HG03460 (cell line): ENCODE measurements around the gene MICAL3.
"Not testable (repeated sequence)": the region's sequence is repeated elsewhere in the genome, so short reads cannot be mapped to it uniquely, and the experiment has no call there.

Experiments
- ATAC-seq: cut with Tn5 transposase; IDR thresholded peaks from one replicate; pipeline ENCODE4 v1.9.1; 2021; ENCODE audit not compliant: unreplicated experiment

The MICAL3 gene

GRCh38 chr22:17939011-17939410 is 85.3 kb downstream of the MICAL3 start:
- ATAC-seq: no peak

DNA sequence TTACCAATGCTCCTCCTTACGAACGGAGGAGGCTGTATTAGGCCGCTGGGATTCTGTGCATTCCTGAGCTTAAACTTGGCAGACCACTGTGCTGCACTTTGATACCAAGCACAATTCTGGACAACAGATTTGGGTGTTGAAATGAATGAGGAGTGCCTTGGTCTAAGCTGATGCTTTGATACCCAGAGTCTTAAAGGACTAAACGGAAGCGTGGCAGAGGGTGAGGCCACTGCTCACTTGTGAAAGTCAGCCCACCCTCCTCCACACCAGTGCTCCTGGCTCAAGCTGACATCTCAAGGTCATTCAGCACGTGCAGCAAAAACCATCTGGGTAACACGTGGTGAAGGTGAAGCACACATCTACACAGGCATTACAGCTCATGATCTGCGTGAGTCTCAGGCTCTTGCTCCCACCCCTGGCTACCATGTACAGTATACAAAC is 85.9 kb downstream of the MICAL3 start:
- ATAC-seq: no peak

- not testable (repeated sequence) for ATAC-seq
These were observed 91.9 kb downstream of the MICAL3 start for GRCh38 chr22:17932457-17932856.

- no peak for ATAC-seq
These were observed 92.9 kb downstream of the MICAL3 start for GRCh38 chr22:17931400-17931825.

- no peak for ATAC-seq
These were observed 93.7 kb downstream of the MICAL3 start for GRCh38 chr22:17930455-17931313.

DNA sequence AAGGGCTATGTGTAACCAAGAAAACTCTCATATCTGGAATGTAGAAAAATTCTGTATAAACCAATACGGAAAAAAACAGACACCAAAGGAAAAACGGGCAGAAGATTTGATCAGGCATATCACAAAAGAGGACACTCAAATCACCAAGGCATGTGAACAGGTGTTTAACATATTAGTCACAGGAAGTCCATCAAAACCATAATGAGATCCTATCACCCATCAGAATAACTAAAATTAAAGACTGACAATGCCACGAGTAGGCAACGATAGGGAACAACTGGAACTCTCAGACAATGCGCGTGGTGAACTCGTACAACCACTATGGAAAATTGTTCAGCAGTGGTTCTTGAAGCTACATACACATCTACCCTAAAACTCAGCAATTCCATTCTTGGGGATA is 94.5 kb downstream of the MICAL3 start:
- no peak for ATAC-seq

- ATAC-seq: no peak
These were observed 96.0 kb downstream of the MICAL3 start for GRCh38 chr22:17928391-17928790.

- ATAC-seq: no peak
These were observed 97.3 kb downstream of the MICAL3 start for GRCh38 chr22:17927062-17927461.

GRCh38 chr22:17926516-17926915 is 97.8 kb downstream of the MICAL3 start:
- no peak for ATAC-seq

GRCh38 chr22:17925431-17925841 is 98.9 kb downstream of the MICAL3 start:
- no peak for ATAC-seq

- no peak for ATAC-seq
These were observed 99.5 kb downstream of the MICAL3 start for GRCh38 chr22:17924735-17925364.

DNA sequence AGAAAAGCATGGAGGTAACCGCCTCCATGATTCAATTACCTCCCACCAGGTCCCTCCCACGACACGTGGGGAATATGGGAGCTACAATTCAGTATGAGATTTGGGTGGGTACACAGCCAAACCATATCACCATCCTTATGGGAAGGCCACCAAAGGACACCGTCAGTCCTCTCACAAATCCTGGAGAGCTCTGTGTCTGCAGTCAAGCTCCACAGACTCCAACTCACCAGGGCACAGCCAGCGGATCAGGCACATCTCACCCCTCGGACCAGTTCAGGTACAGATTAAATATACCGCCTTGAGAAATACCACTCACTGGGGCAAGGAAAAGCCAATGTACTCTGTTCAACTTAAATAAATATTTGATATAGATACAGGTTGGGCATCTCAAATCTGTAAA is 100.3 kb downstream of the MICAL3 start:
- ATAC-seq: no peak

DNA sequence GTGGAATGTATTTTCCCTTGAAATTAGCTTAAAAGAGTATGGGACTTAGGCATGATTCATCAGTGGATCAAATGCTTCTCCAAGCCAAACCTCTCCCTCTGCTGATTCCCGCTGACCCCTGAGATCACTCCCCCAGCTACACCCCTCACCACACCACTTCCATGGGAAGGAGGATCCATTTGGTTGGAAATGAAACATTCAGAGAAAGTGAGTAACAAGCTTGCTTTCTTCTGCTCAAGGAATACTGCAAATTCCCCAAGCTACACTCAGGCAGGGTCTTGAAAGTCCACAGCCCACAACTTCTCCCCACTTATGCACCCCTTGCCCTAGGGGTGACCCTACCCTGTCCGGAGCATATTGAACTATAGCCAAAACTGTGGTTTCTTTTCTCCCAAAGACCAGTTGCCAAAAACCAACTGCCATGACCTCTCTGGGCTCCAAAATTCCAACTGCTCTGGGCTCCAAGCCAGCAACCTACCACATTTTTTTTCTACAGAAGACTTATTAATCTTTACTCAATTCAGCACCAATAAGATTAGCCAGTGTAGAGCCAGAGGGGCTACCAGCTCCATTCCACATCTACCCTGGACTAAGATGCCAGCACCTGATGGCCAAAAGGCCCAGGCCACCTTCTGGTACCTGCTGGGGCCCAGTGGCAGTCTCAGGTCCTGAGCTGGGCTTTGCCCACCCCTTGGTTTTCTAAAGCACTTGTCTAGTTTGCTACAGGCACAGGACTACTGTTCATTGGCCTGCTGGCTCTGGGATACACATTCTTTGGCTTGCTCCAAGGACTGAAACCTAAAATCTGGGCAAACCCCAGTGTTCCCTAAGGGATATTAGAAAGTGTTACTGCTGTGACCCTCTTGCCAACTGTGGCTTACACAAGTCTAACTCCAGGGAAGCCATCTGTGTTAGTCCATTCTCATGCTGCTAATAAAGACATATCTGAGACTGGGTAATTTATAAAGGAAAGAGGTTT is 101.1 kb downstream of the MICAL3 start:
- no peak for ATAC-seq

DNA sequence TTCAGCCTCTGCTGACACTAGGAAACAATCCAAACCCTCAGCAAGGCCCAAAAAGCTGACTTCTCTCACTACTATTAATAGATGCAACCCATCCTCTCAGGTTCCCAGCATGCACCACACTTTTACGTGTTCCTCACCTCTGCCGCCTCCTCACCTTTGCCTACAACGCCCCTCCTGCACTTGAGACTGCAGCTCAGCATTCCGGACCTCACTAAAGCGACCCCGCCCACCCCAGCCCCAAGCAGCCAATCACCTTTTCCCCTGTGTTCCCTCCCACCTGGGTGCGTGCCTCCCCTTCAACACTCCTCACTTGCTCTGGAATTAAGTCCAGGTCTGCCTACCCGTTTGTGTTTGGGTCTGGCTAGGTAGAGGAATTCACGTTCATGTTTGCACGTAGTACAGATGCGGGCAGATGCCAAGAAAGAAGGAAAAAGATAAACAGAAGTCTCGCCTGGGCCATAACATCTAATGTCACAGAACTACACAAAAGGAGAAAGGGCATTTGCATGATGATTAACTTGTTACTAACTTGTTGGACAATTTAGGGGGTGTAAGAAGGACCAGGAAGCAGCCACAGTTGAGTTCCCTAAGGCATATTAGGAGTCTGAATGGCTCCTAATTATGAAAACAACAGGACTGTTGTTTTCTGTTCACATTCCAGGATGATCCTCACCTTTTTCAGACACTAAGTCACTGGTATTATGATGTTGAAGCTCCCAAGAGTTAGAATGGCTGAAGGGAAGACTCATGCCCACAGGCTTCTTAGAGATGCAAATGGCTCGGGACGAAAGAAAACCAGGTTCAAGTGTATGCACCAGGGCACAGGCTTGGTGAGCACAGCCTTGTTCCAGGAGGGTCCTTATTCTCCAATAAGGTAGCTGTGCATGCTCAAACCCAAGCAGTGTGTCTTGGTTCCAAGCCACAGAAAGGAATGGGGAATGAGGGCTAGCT is 102.2 kb downstream of the MICAL3 start:
- no peak for ATAC-seq

- ATAC-seq: no peak
These were observed 103.2 kb downstream of the MICAL3 start for GRCh38 chr22:17920992-17921650.

DNA sequence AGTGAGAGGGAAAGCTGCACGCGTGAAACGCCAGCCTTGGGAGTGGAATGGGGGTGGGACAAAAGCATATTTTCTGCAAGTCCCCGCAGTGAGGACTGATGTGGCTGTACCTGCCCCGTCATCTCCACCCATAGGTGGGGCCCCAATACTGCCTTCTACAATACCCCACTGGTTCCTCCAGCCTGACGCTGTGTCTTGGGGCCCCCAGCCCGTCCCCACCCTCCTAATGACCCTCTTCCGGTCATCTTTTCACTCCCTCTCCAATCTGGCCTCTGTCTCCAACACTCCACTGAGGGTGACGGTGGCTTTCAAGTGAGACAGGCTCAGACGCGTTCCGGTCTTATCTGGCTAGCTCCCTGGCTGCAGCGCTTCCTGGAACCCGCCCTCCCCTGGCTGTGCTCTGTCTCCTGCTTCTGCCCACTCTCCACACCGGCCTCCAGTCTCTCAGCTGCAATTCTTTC is 104.2 kb downstream of the MICAL3 start:
- no peak for ATAC-seq

DNA sequence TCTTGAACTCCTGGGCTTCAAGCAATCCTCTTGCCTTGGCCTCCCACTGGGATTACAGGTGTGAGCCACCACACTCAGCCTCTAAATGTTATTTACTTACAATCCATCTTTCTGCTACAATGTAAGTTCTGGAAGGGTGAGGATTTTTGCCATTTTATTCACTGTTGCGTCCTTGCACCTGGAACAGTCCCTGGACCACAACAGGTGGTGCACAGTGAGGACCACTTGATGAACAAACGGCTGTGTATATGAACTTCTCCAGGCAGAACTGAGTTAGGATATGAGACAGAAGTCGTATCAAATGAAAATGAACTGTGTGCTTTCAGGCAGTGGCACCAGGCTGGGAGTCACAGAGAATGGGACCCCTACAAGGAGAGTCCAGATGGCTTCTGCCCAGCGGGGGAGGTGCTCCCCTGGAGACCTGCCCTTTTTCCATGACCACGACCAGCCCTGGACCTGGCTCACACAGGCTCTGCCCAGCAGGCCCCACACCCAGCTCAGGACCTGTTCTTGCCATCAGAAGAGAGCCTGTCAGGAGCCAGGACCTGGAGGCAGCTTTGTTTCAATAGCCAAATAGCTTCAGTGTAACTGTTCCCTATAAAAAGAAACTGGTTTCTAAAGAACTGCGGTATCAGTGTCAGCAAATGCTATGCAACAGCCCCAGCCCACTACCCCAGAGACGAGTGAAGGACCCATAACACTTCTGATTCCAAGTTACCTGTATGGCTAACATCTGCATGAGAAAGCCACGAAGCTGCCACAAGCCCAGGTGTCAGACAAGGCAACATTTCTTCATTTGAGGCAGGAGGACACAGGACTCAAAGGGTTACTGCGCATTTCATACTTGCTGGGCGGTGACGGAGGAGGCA is 104.9 kb downstream of the MICAL3 start:
- ATAC-seq: no peak

DNA sequence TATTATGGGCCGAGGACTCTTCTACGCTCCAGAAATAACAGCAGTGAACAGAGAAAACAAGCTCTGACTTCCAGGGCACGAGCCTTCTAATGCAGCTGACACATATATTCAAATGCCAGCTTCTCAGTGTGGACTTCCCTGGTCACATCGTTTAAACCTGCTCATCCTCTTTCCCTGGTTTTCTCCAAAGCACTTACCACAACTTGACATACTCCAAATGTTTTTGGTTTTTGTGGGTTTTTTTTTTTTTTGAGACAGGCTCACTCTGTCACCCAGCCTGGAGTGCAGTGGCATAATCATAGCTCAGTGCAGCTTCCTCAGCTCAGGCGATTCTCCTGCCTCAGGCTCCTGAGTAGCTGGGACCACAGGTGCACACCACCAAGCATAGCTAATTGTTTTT is 105.5 kb downstream of the MICAL3 start:
- ATAC-seq: no peak
